NCI-H1930 (cell line): ENCODE data around the gene NR0B1.

Experiments
- DNase-seq, 2 experiments: peaks; one replicate each; lab custom pipeline; 2025; lab: John Stamatoyannopoulos, UW

NR0B1 gene

GRCh38 chrX:30309139-30309571, at the start of gene NR0B1:
TSS of gene NR0B1 (minus strand) at chrX:30309390. CDS start at chrX:30309363, 27 bp downstream.
- peak; percentile 38 to 43 for DNase-seq

- DNase-seq: no peak
These were observed 40.8 kb upstream of the NR0B1 start for GRCh38 chrX:30349946-30350345.

- no peak for DNase-seq
These were observed 34.0 kb upstream of the NR0B1 start for GRCh38 chrX:30343206-30343605.

- DNase-seq: peak; percentile 16 to 25
These were observed 31.6 kb upstream of the NR0B1 start for GRCh38 chrX:30340753-30341152.

- no peak for DNase-seq
These were observed 18.6 kb upstream of the NR0B1 start for GRCh38 chrX:30327762-30328161.

- DNase-seq: no peak
These were observed 8.1 kb upstream of the NR0B1 start for GRCh38 chrX:30317308-30317707.

GRCh38 chrX:30313322-30313721, 4.1 kb upstream of the NR0B1 start:
- DNase-seq: peak; percentile 47 to 50

- DNase-seq: no peak
These were observed 3.7 kb upstream of the NR0B1 start for GRCh38 chrX:30312858-30313257.

- DNase-seq: no peak
These were observed 1.4 kb upstream of the NR0B1 start for GRCh38 chrX:30310429-30311206.

GRCh38 chrX:30308263-30309138, 689 bp downstream of the NR0B1 start:
- peak; percentile 40 to 59 for DNase-seq

GRCh38 chrX:30307466-30307865, 1.7 kb downstream of the NR0B1 start:
- no peak for DNase-seq

- DNase-seq: peak in 1 of 2 experiments; percentile 36
These were observed 4.3 kb downstream of the NR0B1 start for GRCh38 chrX:30304866-30305265.

GRCh38 chrX:30302956-30303355, 6.2 kb downstream of the NR0B1 start:
- DNase-seq: no peak

- no peak for DNase-seq
These were observed 7.2 kb downstream of the NR0B1 start for GRCh38 chrX:30301963-30302362.

- no peak for DNase-seq
These were observed 8.0 kb downstream of the NR0B1 start for GRCh38 chrX:30301208-30301607.

- no peak for DNase-seq
These were observed 12.6 kb downstream of the NR0B1 start for GRCh38 chrX:30296408-30297254.

GRCh38 chrX:30283456-30284200, 25.6 kb downstream of the NR0B1 start:
- DNase-seq: peak in 1 of 2 experiments; percentile 8

GRCh38 chrX:30282527-30282926, 26.7 kb downstream of the NR0B1 start:
- no peak for DNase-seq

GRCh38 chrX:30280428-30280827, 28.8 kb downstream of the NR0B1 start:
- no peak for DNase-seq

- no peak for DNase-seq
These were observed 30.8 kb downstream of the NR0B1 start for GRCh38 chrX:30278365-30278764.

GRCh38 chrX:30275498-30275897, 33.7 kb downstream of the NR0B1 start:
- peak in 1 of 2 experiments; percentile 3 for DNase-seq
